GM19099 (cell line): ENCODE results near the gene MCCD1.
A peak's percentile ranks its signal among the peaks of the same experiment; 100 is the strongest.

Experiments used
- POLR2A ChIP-seq: IDR thresholded peaks from 3 replicates; pipeline ENCODE4 v1.6.1; 2011; ENCODE audit warnings: low read depth; ENCODE audit not compliant: insufficient read length; ENCODE audit errors: extremely low read depth

MCCD1 gene

GRCh38 chr6:31535538-31536324, 7.0 kb downstream of the MCCD1 start:
- TF ChIP-seq POLR2A, result no peak

DNA sequence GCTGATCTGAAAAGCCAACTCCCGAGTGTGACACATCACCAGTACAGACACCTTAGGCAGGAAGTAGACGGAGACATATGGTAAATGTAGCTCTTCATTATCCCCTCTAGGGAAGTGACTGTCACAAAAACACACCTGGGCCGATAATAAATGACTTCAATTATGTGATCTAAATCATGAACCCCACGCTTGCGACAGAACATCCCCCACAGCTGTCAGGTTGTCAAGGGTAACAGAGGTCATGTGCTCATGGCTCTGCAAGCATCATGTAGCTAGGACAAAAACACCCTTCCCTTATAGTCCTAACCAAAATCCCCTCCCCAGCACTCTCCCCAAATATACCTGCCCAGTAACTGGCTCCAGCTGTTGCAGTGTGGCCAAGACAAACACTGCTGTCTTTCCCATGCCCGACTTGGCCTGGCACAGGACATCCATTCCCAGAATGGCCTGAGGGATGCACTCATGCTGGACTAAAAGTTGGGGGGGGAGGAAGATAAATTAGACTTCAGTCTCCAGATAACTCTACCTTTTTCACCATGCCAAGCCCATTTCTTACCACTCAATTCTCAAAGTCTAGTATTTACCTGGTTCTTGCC, 10.1 kb downstream of the MCCD1 start:
- TF ChIP-seq POLR2A, result no peak

GRCh38 chr6:31540640-31541039, 11.9 kb downstream of the MCCD1 start:
- TF ChIP-seq POLR2A, result no peak

- TF ChIP-seq POLR2A, result no peak
Measured at GRCh38 chr6:31541059-31541657, 12.4 kb downstream of the MCCD1 start.

- peak; percentile 91 for TF ChIP-seq POLR2A
Measured at GRCh38 chr6:31541658-31542521, 13.1 kb downstream of the MCCD1 start, which contains the start of gene DDX39B. Gene DDX39B, minus strand, starts transcription at chr6:31542003. Its CDS starts 1,471 bp downstream, at chr6:31540532.

GRCh38 chr6:31543639-31544038, 14.9 kb downstream of the MCCD1 start:
- TF ChIP-seq POLR2A, result no peak

DNA sequence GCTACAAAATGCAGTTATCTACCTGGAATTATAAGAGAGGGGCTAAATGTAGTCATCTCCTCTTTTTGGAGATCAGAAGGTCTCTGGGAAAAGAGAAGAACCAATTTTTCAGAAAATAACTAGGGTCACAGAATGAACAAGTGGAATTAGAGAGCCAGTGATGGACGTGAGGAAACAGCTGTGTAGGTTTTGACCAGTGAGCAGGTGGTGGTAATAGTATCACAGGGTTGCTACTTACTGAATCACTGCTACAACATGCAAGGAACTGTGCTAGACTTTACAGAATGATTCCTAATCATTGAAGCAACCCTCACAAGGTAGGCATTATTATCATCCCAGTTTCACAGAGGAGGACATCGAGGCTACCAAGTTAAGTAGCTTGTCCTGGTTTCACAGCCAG, 15.9 kb downstream of the MCCD1 start:
- no peak for TF ChIP-seq POLR2A

DNA sequence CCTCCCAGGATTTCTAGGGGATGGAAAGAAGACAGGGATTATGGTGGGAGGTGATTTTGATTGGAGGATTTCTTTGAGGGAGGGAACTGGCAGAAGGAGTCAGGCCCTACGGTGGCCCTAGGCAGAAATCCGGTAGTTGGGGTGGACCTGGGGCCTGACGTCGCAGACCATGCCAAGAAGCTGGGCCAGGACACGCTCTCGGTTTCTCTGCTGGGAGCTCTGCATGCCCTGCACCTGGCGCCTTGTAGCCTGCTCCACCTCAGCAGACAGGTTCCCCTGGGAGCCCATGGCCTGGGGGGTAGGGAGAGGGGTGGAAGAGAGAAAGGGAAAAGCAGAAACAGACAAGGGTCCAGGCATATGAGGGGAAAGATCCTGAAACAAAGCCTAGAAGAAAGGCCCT, 16.5 kb downstream of the MCCD1 start:
- TF ChIP-seq POLR2A, result no peak

GRCh38 chr6:31546339-31546957, 17.7 kb downstream of the MCCD1 start, which contains the start of gene ATP6V1G2:
Gene ATP6V1G2, minus strand, starts transcription at chr6:31546608. Its CDS starts 49 bp downstream, at chr6:31546559.
- TF ChIP-seq POLR2A, result no peak

DNA sequence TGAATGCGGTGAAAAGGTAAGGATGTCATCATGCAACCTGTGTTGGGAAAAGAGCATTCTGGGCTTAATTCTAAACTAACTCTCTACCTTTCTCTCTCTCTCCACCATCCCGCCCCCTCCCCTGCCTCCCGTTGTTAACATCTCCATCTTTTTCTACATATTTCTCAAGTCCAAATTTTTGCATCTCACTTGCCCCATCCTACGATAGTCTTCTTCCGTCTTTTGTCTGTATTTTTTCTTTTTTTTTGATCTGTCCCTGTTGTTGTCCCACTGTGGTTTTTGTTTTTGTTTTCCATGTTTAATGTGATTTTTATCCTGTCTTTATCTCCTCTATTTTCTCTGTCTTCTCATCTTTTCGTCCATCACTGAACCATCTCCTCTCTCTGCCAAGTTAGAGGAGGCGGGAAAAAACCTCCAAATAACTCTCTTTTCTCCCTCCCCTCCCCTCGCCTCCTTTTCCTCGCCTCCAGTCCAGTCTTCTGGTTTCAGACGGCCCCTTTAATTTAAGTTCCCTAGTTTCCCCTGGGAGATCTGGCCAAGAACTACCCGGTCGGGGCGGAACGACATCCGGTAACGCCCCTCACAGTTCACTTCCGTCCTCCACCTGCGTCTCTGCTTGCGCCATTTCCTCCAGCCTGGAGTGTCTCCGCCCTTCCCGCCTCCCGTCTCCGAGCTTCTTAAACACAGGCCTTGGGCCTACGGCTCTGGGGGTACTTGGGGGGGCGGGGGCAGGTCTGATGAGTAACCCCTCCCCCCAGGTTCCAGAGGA, 18.4 kb downstream of the MCCD1 start, which contains the start of gene NFKBIL1:
Gene NFKBIL1, plus strand, starts transcription at position 651 of the 769 bp plus-strand sequence. Its CDS starts 87 bp downstream, at position 738.
- peak; percentile 50 for TF ChIP-seq POLR2A

DNA sequence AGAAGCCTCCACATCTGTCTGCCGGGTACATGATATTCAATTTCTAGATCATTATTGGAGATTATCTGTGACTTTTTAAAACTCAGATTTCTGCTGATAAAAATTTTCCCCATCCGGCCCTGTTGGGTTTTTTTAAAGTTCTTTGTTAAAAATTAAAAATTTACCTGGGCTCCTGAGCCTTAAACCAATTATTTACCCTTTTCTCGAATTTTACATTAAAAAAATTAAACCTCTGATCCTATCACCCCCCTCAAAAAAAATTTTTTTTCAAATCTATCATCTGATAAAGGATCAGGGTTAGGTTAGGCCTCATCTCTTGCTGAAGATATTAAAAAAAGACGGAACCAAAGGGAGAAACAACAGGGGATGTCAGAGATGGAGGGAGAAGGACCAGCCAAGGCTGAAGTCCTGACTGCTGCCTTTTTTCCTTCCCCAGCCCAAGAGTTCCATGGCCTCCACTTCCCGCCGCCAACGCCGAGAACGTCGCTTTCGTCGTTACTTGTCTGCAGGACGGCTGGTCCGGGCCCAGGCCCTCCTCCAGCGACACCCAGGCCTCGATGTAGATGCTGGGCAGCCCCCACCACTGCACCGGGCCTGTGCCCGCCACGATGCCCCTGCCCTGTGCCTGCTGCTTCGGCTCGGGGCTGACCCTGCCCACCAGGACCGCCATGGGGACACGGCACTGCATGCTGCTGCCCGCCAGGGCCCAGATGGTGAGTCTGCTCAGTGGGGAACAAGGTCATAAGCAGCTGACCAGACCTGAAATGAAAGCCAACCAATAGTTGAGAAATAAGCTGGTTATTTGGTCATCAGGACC, 19.2 kb downstream of the MCCD1 start:
- no peak for TF ChIP-seq POLR2A

DNA sequence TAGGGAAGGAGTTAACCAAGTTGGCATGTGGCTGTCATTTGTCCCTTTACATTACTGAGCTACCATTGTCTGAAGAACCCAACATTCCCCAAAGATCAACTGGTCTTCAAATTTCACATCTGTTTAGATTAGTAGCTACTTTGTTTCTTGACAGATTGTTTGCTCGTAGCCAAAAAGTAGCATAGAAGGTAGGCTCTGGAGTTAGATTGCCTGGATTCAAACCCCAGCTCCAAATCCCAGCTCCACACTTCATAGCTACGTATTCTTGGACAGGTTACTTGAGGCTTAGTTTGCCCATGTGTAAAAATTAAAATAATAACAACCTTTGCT, 19.7 kb downstream of the MCCD1 start:
- TF ChIP-seq POLR2A, result no peak

GRCh38 chr6:31556307-31556706, 27.5 kb downstream of the MCCD1 start:
- no peak for TF ChIP-seq POLR2A
